IMR-90 (cell line): ENCODE data around the gene CDC5L. TPM values are rescaled to one million over a fixed set of nuclear protein-coding genes. Genes with fewer than 3 reads are reported as not detected.

Source experiments
- ATAC-seq: fragments of 200-7000 bp; cut with Tn5 transposase; 2 replicates; pipeline ENCODE4 v1.9.1; 2020; ENCODE audit warnings: low read depth, mild to moderate bottlenecking, moderate library complexity
- BruUV-seq: library from RNA; stranded (reverse); fragments of 400-500 nt; replicated peaks from 2 replicates; lab custom pipeline; 2021; lab: Mats Ljungman, UMichigan
- CTCF ChIA-PET: fragments of 300-600 bp; formaldehyde crosslinking; extraction: SDS; loops from one replicate; lab custom pipeline; 2021; ENCODE audit warnings: antibody characterized with exemption; lab: Yijun Ruan, JAX
- POLR2A ChIA-PET: fragments of 300-600 bp; sonication (Branson Sonifier 250); formaldehyde crosslinking; loops from one replicate; lab custom pipeline; 2022; ENCODE audit warnings: antibody characterized with exemption; ENCODE audit not compliant: unreplicated experiment; lab: Charles Lee
- DNase-seq: peaks from one replicate; pipeline ENCODE4 v3.0.0; 2013
- H2AFZ ChIP-seq: replicated peaks from 2 replicates; pipeline ENCODE3; 2013; ENCODE audit warnings: low read length, mild to moderate bottlenecking; ENCODE audit not compliant: poor library complexity
- H2AK5ac ChIP-seq: 2 replicates; pipeline ENCODE4 v1.6.1; 2013; ENCODE audit warnings: low read depth, low read length, inconsistent platforms
- H2AK9ac ChIP-seq: replicated peaks from 2 replicates; pipeline ENCODE3; 2013; ENCODE audit warnings: mild to moderate bottlenecking, low read depth, low read length, moderate library complexity; ENCODE audit not compliant: poor library complexity
- H2BK120ac ChIP-seq: 2 replicates; pipeline ENCODE4 v1.6.1; 2013; ENCODE audit warnings: low read depth, low read length, inconsistent platforms
- H2BK15ac ChIP-seq: 3 replicates; pipeline ENCODE4 v1.6.1; 2013; ENCODE audit warnings: low read depth, low read length, inconsistent platforms
- H2BK20ac ChIP-seq: 2 replicates; pipeline ENCODE4 v1.6.1; 2013; ENCODE audit warnings: low read depth, mild to moderate bottlenecking, inconsistent platforms, low read length, moderate library complexity
- H2BK5ac ChIP-seq: 2 replicates; pipeline ENCODE4 v1.6.1; 2013; ENCODE audit warnings: mild to moderate bottlenecking, low read depth, low read length, inconsistent platforms; ENCODE audit not compliant: poor library complexity, severe bottlenecking
- H3K14ac ChIP-seq: replicated peaks from 2 replicates; pipeline ENCODE4 v1.6.1; 2013; ENCODE audit warnings: low read depth, low read length, inconsistent platforms
- H3K18ac ChIP-seq: 2 replicates; pipeline ENCODE4 v1.6.1; 2013; ENCODE audit warnings: low read depth, low read length, control low read depth
- H3K23ac ChIP-seq: 2 replicates; pipeline ENCODE4 v1.6.1; 2013; ENCODE audit warnings: low read depth, low read length, inconsistent platforms
- H3K27ac ChIP-seq: 2 replicates; pipeline ENCODE4 v1.5.1; 2013; ENCODE audit warnings: mild to moderate bottlenecking, control low read depth, low read length; ENCODE audit not compliant: insufficient read depth
- H3K27me3 ChIP-seq: 2 replicates; pipeline ENCODE4 v1.6.1; 2013; ENCODE audit warnings: low read length; ENCODE audit not compliant: control insufficient read depth, insufficient read depth
- H3K36me3 ChIP-seq: 2 replicates; pipeline ENCODE4 v1.6.1; 2013; ENCODE audit warnings: low read length, mixed read lengths; ENCODE audit not compliant: control insufficient read depth, insufficient read depth
- H3K4ac ChIP-seq: 2 replicates; pipeline ENCODE4 v1.6.1; 2013; ENCODE audit warnings: low read depth, low read length, inconsistent platforms
- H3K4me1 ChIP-seq: 2 replicates; pipeline ENCODE4 v1.6.1; 2013; ENCODE audit warnings: low read length, mixed read lengths; ENCODE audit not compliant: control insufficient read depth, insufficient read depth
- H3K4me2 ChIP-seq: 2 replicates; pipeline ENCODE4 v1.6.1; 2013; ENCODE audit warnings: low read depth, mild to moderate bottlenecking, control low read depth, low read length, moderate library complexity
- H3K4me3 ChIP-seq: 2 replicates; pipeline ENCODE4 v1.5.1; 2013; ENCODE audit warnings: low read depth, mild to moderate bottlenecking, control low read depth, low read length, moderate library complexity; ENCODE audit not compliant: insufficient read depth
- H3K56ac ChIP-seq: 2 replicates; pipeline ENCODE4 v1.6.1; 2013; ENCODE audit warnings: low read length, inconsistent platforms; ENCODE audit not compliant: insufficient read depth; ENCODE audit errors: extremely low read depth
- H3K79me1 ChIP-seq, 2 experiments: 2 replicates each; pipeline ENCODE4 v1.6.1; 2013; ENCODE audit warnings: low read length in 2 of 2, inconsistent platforms in 1 of 2, low read depth in 1 of 2
- H3K9ac ChIP-seq: 2 replicates; pipeline ENCODE4 v1.6.1; 2013; ENCODE audit warnings: low read depth, low read length, control low read depth
- H3K9me1 ChIP-seq: 2 replicates; pipeline ENCODE4 v1.6.1; 2013; ENCODE audit warnings: low read length, inconsistent platforms; ENCODE audit not compliant: insufficient read depth
- H3K9me3 ChIP-seq: 2 replicates; pipeline ENCODE4 v1.6.1; 2013; ENCODE audit warnings: low read length; ENCODE audit not compliant: control insufficient read depth, insufficient read depth
- H4K20me1 ChIP-seq: 2 replicates; pipeline ENCODE4 v1.6.1; 2013; ENCODE audit warnings: low read length, inconsistent platforms; ENCODE audit not compliant: insufficient read depth
- H4K5ac ChIP-seq: 2 replicates; pipeline ENCODE4 v1.6.1; 2013; ENCODE audit warnings: mild to moderate bottlenecking, low read depth, low read length, control low read depth
- H4K8ac ChIP-seq, 2 experiments: 2 replicates each; pipeline ENCODE4 v1.6.1; 2013; ENCODE audit warnings: low read depth in 2 of 2, low read length in 2 of 2, control low read depth in 1 of 2, inconsistent platforms in 1 of 2
- H4K91ac ChIP-seq: 2 replicates; pipeline ENCODE4 v1.6.1; 2013; ENCODE audit warnings: low read depth, low read length, inconsistent platforms; ENCODE audit not compliant: insufficient read depth
- BHLHE40 ChIP-seq: fragments of 150-350 bp; IDR thresholded peaks from 2 replicates; pipeline ENCODE4 v1.6.1; 2016; ENCODE audit warnings: mild to moderate bottlenecking, low read depth, low read length
- CEBPB ChIP-seq: IDR thresholded peaks from 2 replicates; pipeline ENCODE4 v1.6.1; 2012; ENCODE audit warnings: low read depth, low read length, improper control_type of control experiment
- CHD1 ChIP-seq: IDR thresholded peaks from 2 replicates; pipeline ENCODE4 v1.6.1; 2012; ENCODE audit warnings: low read depth, low read length, improper control_type of control experiment
- ELK1 ChIP-seq: fragments of 150-350 bp; IDR thresholded peaks from 2 replicates; pipeline ENCODE4 v1.6.1; 2016; ENCODE audit warnings: low read depth, mild to moderate bottlenecking, low read length, moderate library complexity, borderline replicate concordance
- FOS ChIP-seq: fragments of 150-350 bp; IDR thresholded peaks from 2 replicates; pipeline ENCODE4 v1.6.1; 2016; ENCODE audit warnings: low read depth, low read length
- MAFK ChIP-seq: IDR thresholded peaks from 2 replicates; pipeline ENCODE4 v1.6.1; 2012; ENCODE audit warnings: low read depth, low read length, improper control_type of control experiment
- MAZ ChIP-seq: IDR thresholded peaks from 2 replicates; pipeline ENCODE4 v1.6.1; 2012; ENCODE audit warnings: low read depth, mild to moderate bottlenecking, low read length, improper control_type of control experiment, moderate library complexity, borderline replicate concordance
- MXI1 ChIP-seq: IDR thresholded peaks from 2 replicates; pipeline ENCODE4 v1.6.1; 2012; ENCODE audit warnings: low read depth, mild to moderate bottlenecking, low read length, moderate library complexity, borderline replicate concordance
- NFE2L2 ChIP-seq: fragments of 150-350 bp; IDR thresholded peaks from 2 replicates; pipeline ENCODE4 v1.6.1; 2016; ENCODE audit warnings: low read depth, mild to moderate bottlenecking, low read length
- POLR2A ChIP-seq: IDR thresholded peaks from 2 replicates; pipeline ENCODE4 v1.6.1; 2012; ENCODE audit warnings: mild to moderate bottlenecking, low read depth, low read length
- RAD21 ChIP-seq: IDR thresholded peaks from 2 replicates; pipeline ENCODE4 v1.6.1; 2012; ENCODE audit warnings: low read length, improper control_type of control experiment
- RCOR1 ChIP-seq: IDR thresholded peaks from 2 replicates; pipeline ENCODE4 v1.6.1; 2012; ENCODE audit warnings: mild to moderate bottlenecking, low read length, improper control_type of control experiment; ENCODE audit not compliant: insufficient replicate concordance
- RFX5 ChIP-seq: IDR thresholded peaks from 2 replicates; pipeline ENCODE4 v1.8.0; 2012; ENCODE audit warnings: low read depth, mild to moderate bottlenecking, low read length, moderate library complexity
- SMC3 ChIP-seq: fragments of 150-350 bp; IDR thresholded peaks from 2 replicates; pipeline ENCODE4 v1.6.1; 2016; ENCODE audit warnings: low read depth, mild to moderate bottlenecking, antibody characterized with exemption, low read length, moderate library complexity
- USF2 ChIP-seq: fragments of 150-350 bp; IDR thresholded peaks from 2 replicates; pipeline ENCODE4 v1.6.1; 2017; ENCODE audit warnings: mild to moderate bottlenecking, antibody characterized with exemption, low read length, low read depth
- WGBS, 2 experiments: methylation state at CpG; one replicate each; pipeline versions ENCODE4 v1.1.5 to v1.1.7; 2013; ENCODE audit warnings: missing lambda C conversion rate in 2 of 2; ENCODE audit not compliant: insufficient read length in 1 of 2; ENCODE audit errors: extremely low coverage in 2 of 2; 5-methylcytosine and 5-hydroxymethylcytosine counted together
- dilution Hi-C: fragments of 300-500 bp; cut with HindIII; formaldehyde crosslinking; loops from one replicate; pipeline ENCODE4 v1.14.3; 2018; ENCODE audit warnings: low sequenced_read_pairs; ENCODE audit not compliant: unreplicated experiment
- in situ Hi-C: fragments of 300-500 bp; cut with MboI; formaldehyde crosslinking; loops from 3 replicates; pipeline ENCODE4 v1.14.3; 2019; ENCODE audit warnings: low sequenced_read_pairs, inconsistent platforms, mixed read lengths
- intact Hi-C: fragments of 100-400 bp; cut with micrococcal nuclease; formaldehyde crosslinking; loops from 2 replicates; pipeline ENCODE4 v1.10.0; 2022
- polyA plus RNA-seq, 3 experiments: library from polyadenylated mRNA; depleted of rRNA; stranded (reverse); fragments of >200 nt; gene quantifications; 2 replicates each; pipeline ENCODE4 v1.2.3, GENCODE V29; 2012; ENCODE audit warnings: low replicate concordance in 1 of 3
- total RNA-seq: library from RNA; depleted of rRNA; stranded (reverse); fragments of >200 nt; gene quantifications from 2 replicates; pipeline ENCODE4 v1.2.3, GENCODE V29; 2012
- TF ChIP-seq, protein P1 (sequence below): conservative IDR thresholded peaks from 2 replicates; pipeline ENCODE4 v1.5.1; 2012; ENCODE audit warnings: mild to moderate bottlenecking, low read depth, low read length, improper control_type of control experiment

CDC5L gene
- total and polyA plus RNA-seq, 2 of the 4 experiments (the other 2 are of a cell fraction): 9.9 to 17.7 TPM

- dilution Hi-C loops: no loop called here
- Histone ChIP-seq H4K20me1 (peaks cover 6% of the 10 kb centered on the region; the same call in 1 of the 2 replicates), H3K27ac (no peak overlapping the region), H3K4me1 (peaks cover 3% of the 10 kb centered on the region; the same call in 1 of the 2 replicates), H3K9ac (no peak overlapping the region), H4K5ac (no peak overlapping the region), H3K36me3 (peaks cover 33% of the 10 kb centered on the region), H3K23ac (no peak overlapping the region), H2BK5ac (no peak overlapping the region), H4K91ac (no peak overlapping the region), H4K8ac (no peak overlapping the region), H2BK120ac (no peak overlapping the region), H2AK5ac (no peak overlapping the region), H2BK20ac (no peak overlapping the region), H3K14ac (no peak overlapping the region), H3K79me1 (peaks cover 28 to 32% of the 10 kb centered on the region in 2 experiments), H3K9me3 (no peaks in the 10 kb centered on the region), H3K18ac (no peak overlapping the region), H3K9me1 (0 out of 2 replicates have a peak, but pooled peaks cover 3% of the 10 kb centered on the region), H3K27me3 (no peaks in the 10 kb centered on the region), H2BK15ac (no peak overlapping the region), H3K4ac (no peak overlapping the region), H3K4me3 (no peak overlapping the region), H2AFZ (no peak overlapping the region), H3K4me2 (no peak overlapping the region), H2AK9ac (no peak overlapping the region), H3K56ac (no peak overlapping the region)
- ATAC-seq (no peak), DNase-seq (no peak)
- intact Hi-C loops: no loop called here
- no CpG with 5 or more reads among the region's 1 CpG for WGBS, 2 experiments
- POLR2A ChIA-PET: no interaction called here
- no TSS peak for BruUV-seq
- in situ Hi-C loops: no loop called here
- CTCF ChIA-PET: no interaction called here
- no peak for TF ChIP-seq RAD21
- TF ChIP-seq RCOR1: no peak
- no peak for TF ChIP-seq BHLHE40
- TF ChIP-seq SMC3: no peak
- no peak for TF ChIP-seq MAZ
- no peak for TF ChIP-seq CEBPB
- no peak for TF ChIP-seq FOS
- TF ChIP-seq, protein P1, sequence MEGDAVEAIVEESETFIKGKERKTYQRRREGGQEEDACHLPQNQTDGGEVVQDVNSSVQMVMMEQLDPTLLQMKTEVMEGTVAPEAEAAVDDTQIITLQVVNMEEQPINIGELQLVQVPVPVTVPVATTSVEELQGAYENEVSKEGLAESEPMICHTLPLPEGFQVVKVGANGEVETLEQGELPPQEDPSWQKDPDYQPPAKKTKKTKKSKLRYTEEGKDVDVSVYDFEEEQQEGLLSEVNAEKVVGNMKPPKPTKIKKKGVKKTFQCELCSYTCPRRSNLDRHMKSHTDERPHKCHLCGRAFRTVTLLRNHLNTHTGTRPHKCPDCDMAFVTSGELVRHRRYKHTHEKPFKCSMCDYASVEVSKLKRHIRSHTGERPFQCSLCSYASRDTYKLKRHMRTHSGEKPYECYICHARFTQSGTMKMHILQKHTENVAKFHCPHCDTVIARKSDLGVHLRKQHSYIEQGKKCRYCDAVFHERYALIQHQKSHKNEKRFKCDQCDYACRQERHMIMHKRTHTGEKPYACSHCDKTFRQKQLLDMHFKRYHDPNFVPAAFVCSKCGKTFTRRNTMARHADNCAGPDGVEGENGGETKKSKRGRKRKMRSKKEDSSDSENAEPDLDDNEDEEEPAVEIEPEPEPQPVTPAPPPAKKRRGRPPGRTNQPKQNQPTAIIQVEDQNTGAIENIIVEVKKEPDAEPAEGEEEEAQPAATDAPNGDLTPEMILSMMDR: no peak
- no peak for TF ChIP-seq POLR2A
- TF ChIP-seq CHD1: no peak
- no peak for TF ChIP-seq MAFK
- no peak for TF ChIP-seq RFX5
- TF ChIP-seq USF2: no peak
- no peak for TF ChIP-seq ELK1
- no peak for TF ChIP-seq NFE2L2
- no peak for TF ChIP-seq MXI1
Measured at GRCh38 chr6:44404715-44405099, 17.2 kb downstream of the CDC5L start.
